ENCODE data around the gene EXOC2. TPM values are rescaled to one million over a fixed set of nuclear protein-coding genes. Genes with fewer than 3 reads are reported as not detected.
A peak's percentile ranks its signal among the peaks of the same experiment; 100 is the strongest.

The EXOC2 gene
- total RNA-seq, 1 donor from 2014 or later: 46.5 TPM

- Histone ChIP-seq H3K4me1 (peaks cover 26% of the 10 kb centered on the region), H3K4me3 (no peak overlapping the region), H2AFZ (replicated peaks) (no peak overlapping the region), H3K9ac (no peak overlapping the region), H3F3A (ENCODE audit: low read depth) (peaks cover 10% of the 10 kb centered on the region), H3K27me3 (no peaks in the 10 kb centered on the region), H3K79me2 (ENCODE audit: low read depth) (no peaks in the 10 kb centered on the region), H3K4me2 (no peak overlapping the region), H3K36me3 (no peaks in the 10 kb centered on the region), H4K20me1 (ENCODE audit: low read depth) (peaks cover 30% of the 10 kb centered on the region), H3K27ac (no peak overlapping the region), H3K9me3 (ENCODE audit: low read depth) (no peaks in the 10 kb centered on the region)
- Mint-ChIP-seq H3K36me3 (peaks cover 15% of the 10 kb centered on the region), H3K9me3 (no peaks in the 10 kb centered on the region), H3K27me3 (ENCODE audit: insufficient read depth, low read depth) (peaks cover 2% of the 10 kb centered on the region), H3K27ac (no peak overlapping the region), H3K4me1 (peaks cover 26% of the 10 kb centered on the region), H3K4me3 (no peak overlapping the region)
- no peak for TF ChIP-seq EZH2 (IDR thresholded peaks at IDR 0.05)
- TF ChIP-seq, protein P1, sequence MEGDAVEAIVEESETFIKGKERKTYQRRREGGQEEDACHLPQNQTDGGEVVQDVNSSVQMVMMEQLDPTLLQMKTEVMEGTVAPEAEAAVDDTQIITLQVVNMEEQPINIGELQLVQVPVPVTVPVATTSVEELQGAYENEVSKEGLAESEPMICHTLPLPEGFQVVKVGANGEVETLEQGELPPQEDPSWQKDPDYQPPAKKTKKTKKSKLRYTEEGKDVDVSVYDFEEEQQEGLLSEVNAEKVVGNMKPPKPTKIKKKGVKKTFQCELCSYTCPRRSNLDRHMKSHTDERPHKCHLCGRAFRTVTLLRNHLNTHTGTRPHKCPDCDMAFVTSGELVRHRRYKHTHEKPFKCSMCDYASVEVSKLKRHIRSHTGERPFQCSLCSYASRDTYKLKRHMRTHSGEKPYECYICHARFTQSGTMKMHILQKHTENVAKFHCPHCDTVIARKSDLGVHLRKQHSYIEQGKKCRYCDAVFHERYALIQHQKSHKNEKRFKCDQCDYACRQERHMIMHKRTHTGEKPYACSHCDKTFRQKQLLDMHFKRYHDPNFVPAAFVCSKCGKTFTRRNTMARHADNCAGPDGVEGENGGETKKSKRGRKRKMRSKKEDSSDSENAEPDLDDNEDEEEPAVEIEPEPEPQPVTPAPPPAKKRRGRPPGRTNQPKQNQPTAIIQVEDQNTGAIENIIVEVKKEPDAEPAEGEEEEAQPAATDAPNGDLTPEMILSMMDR (IDR thresholded peaks at IDR 0.05): no peak
- no peak for TF ChIP-seq EZH2phosphoT487 (IDR thresholded peaks at IDR 0.05)
- DNase-seq (ENCODE audit: low spot score): no peak
Observed at GRCh38 chr6:586553-586952, 106.4 kb downstream of the EXOC2 start.

DNA sequence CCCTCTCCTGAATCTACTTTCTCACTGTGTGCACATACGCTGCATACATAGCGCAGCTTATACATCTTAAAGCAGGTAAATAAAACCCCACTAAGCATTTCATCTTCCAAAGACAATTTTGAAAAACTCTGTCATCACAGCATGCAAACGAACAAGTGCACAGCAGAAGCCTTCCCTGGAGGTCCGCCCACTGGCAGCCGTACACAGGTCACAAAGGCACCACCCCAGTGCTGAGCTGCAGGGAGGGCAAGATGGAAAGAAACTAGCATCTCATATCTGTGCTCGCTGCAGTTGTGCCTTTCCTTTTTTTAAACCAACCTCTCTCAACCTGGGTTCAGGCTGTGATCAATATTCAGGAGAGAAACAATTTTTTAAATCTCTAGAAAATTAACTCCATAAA lies 109.3 kb downstream of the EXOC2 start:
- Histone ChIP-seq H3K9me3 (ENCODE audit: low read depth) (no peaks in the 10 kb centered on the region), H3K4me1 (peaks cover 26% of the 10 kb centered on the region), H3K4me3 (no peak overlapping the region), H3K4me2 (no peak overlapping the region), H4K20me1 (ENCODE audit: low read depth) (peaks cover 32% of the 10 kb centered on the region), H3K79me2 (ENCODE audit: low read depth) (no peaks in the 10 kb centered on the region), H3K9ac (no peak overlapping the region), H3F3A (ENCODE audit: low read depth) (peaks cover 10% of the 10 kb centered on the region), H2AFZ (replicated peaks) (no peak overlapping the region), H3K36me3 (no peaks in the 10 kb centered on the region), H3K27ac (no peak overlapping the region), H3K27me3 (no peaks in the 10 kb centered on the region)
- Mint-ChIP-seq H3K4me3 (no peak overlapping the region), H3K4me1 (peaks cover 26% of the 10 kb centered on the region), H3K9me3 (no peaks in the 10 kb centered on the region), H3K27me3 (ENCODE audit: insufficient read depth, low read depth) (no peaks in the 10 kb centered on the region), H3K27ac (no peak overlapping the region), H3K36me3 (peaks cover 3% of the 10 kb centered on the region)
- DNase-seq (ENCODE audit: low spot score): peak; percentile 22
- TF ChIP-seq, protein P1 (IDR thresholded peaks at IDR 0.05): no peak
- no peak for TF ChIP-seq EZH2 (IDR thresholded peaks at IDR 0.05)
- no peak for TF ChIP-seq EZH2phosphoT487 (IDR thresholded peaks at IDR 0.05)

DNA sequence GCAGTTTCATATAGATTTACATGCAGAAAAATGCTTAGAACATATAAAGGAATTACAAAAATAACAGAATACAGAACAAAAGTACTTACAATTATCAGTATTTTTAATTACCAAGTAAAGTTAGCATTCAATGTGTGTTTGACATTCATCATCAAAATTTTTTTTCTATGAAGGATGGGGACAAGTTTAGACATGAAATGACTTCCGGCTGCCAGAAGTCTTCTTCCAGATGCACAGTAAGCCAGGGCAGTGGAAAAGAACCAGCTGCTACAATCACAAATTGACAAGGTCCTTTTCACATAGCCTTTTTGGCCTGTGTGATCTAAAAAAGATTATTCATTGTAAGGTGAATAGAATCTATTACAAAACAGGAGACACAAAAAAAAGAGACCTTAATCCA lies 109.8 kb downstream of the EXOC2 start:
- no peak overlapping the region for H2AFZ ChIP-seq (replicated peaks)
- Mint-ChIP-seq H3K27me3 (ENCODE audit: insufficient read depth, low read depth) (no peaks in the 10 kb centered on the region), H3K9me3 (no peaks in the 10 kb centered on the region), H3K36me3 (peaks cover 2% of the 10 kb centered on the region), H3K4me1 (peaks cover 26% of the 10 kb centered on the region), H3K27ac (no peak overlapping the region), H3K4me3 (no peak overlapping the region)
- H3K9me3 ChIP-seq (ENCODE audit: low read depth): no peaks in the 10 kb centered on the region
- no peak overlapping the region for H3K4me2 ChIP-seq
- H3K4me1 ChIP-seq: peaks cover 26% of the 10 kb centered on the region
- H3K79me2 ChIP-seq (ENCODE audit: low read depth): no peaks in the 10 kb centered on the region
- H3K36me3 ChIP-seq: no peaks in the 10 kb centered on the region
- H4K20me1 ChIP-seq (ENCODE audit: low read depth): peaks cover 32% of the 10 kb centered on the region
- H3K27ac ChIP-seq: no peak overlapping the region
- H3K27me3 ChIP-seq: no peaks in the 10 kb centered on the region
- TF ChIP-seq EZH2 (IDR thresholded peaks at IDR 0.05) (no peak), EZH2phosphoT487 (IDR thresholded peaks at IDR 0.05) (no peak)
- TF ChIP-seq, protein P1 (IDR thresholded peaks at IDR 0.05): no peak
- H3K4me3 ChIP-seq: no peak overlapping the region
- no peak overlapping the region for H3K9ac ChIP-seq
- peaks cover 10% of the 10 kb centered on the region for H3F3A ChIP-seq (ENCODE audit: low read depth)
- no peak for DNase-seq (ENCODE audit: low spot score)
